Measurements from ENCODE around the gene GABRB1.

Gene GABRB1

GRCh38 chr4:47002580-47002979 lies 28.8 kb upstream of the GABRB1 start:
- no peak overlapping the region for H3K27ac ChIP-seq (ENCODE audit: extremely low read depth, low read depth, low read length)
- TF ChIP-seq ZNF19 (tag by site-specific recombination; IDR thresholded peaks at IDR 0.05; ENCODE audit: low read depth) (no peak), ZNF449 (tag by site-specific recombination; IDR thresholded peaks at IDR 0.05) (no peak), SCRT1 (tag by site-specific recombination; IDR thresholded peaks at IDR 0.05; ENCODE audit: borderline replicate concordance) (no peak)
- TF ChIP-seq, protein P1, sequence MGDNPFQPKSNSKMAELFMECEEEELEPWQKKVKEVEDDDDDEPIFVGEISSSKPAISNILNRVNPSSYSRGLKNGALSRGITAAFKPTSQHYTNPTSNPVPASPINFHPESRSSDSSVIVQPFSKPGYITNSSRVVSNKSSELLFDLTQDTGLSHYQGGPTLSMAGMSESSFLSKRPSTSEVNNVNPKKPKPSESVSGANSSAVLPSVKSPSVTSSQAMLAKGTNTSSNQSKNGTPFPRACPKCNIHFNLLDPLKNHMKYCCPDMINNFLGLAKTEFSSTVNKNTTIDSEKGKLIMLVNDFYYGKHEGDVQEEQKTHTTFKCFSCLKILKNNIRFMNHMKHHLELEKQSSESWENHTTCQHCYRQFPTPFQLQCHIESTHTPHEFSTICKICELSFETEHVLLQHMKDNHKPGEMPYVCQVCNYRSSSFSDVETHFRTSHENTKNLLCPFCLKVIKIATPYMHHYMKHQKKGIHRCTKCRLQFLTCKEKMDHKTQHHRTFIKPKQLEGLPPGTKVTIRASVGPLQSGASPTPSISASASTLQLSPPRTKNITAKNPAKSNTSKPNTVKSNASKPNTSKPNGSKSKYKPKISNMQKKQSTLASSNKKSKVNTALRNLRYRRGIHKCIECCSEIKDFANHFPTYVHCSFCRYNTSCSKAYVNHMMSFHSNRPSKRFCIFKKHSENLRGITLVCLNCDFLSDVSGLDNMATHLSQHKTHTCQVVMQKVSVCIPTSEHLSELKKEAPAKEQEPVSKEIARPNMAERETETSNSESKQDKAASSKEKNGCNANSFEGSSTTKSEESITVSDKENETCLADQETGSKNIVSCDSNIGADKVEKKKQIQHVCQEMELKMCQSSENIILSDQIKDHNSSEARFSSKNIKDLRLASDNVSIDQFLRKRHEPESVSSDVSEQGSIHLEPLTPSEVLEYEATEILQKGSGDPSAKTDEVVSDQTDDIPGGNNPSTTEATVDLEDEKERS (tag by site-specific recombination; IDR thresholded peaks at IDR 0.05): no peak
- ChIA-PET POLR2A (no interaction called here), CTCF (no interaction called here)
- H3K9me3 ChIP-seq (ENCODE audit: control insufficient read depth, insufficient read depth, low read depth, low read length): no peaks in the 10 kb centered on the region
- no peak overlapping the region for H3K4me3 ChIP-seq (ENCODE audit: low read depth, low read length)
- H3K4me1 ChIP-seq (ENCODE audit: control insufficient read depth, insufficient read depth, low read length): no peaks in the 10 kb centered on the region
- H3K36me3 ChIP-seq (ENCODE audit: control insufficient read depth in 2 of 2, insufficient read depth in 1 of 2, low read length in 2 of 2): no peaks in the 10 kb centered on the region

DNA sequence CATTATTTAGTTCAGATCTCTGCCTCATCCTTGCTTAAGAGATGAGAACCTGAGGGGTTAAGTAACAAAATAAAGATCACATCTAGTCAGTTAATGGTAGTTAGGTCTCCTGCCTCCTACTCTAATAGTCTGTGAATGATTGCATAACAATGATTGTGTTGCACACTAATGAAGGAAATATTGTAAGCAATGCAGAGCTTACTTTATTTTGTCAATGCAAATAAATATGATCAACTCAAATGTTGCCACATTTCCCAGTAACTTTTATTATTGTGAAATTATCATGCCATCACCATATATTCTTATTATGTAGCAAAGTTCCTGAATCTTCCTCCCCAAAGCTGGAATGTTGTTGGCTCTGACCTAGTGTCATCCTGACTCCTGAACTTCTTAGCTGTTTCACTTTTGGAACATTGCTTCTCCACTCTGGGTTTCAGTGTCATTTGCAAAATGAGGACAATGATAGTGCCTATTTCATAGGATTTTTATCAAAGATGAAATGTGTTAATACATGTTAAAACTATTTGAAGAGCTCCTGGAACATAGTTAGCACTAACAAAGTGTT lies 20.9 kb upstream of the GABRB1 start:
- Histone ChIP-seq H3K9me3 (ENCODE audit: control insufficient read depth, insufficient read depth, low read depth, low read length) (no peaks in the 10 kb centered on the region), H3K4me3 (ENCODE audit: low read depth, low read length) (no peak overlapping the region), H3K36me3 (ENCODE audit: control insufficient read depth in 2 of 2, insufficient read depth in 1 of 2, low read length in 2 of 2) (no peaks in the 10 kb centered on the region), H3K4me1 (ENCODE audit: control insufficient read depth, insufficient read depth, low read length) (no peaks in the 10 kb centered on the region), H3K27ac (ENCODE audit: extremely low read depth, low read depth, low read length) (no peak overlapping the region)
- ChIA-PET CTCF (interaction anchor here (0.7 kb wide), 1 partner anchor 653 kb away, joined by 3 read pairs; no protein-coding TSS in a partner anchor), POLR2A (no interaction called here)
- TF ChIP-seq ZFP37 (tag by site-specific recombination; IDR thresholded peaks at IDR 0.05): no peak
- TF ChIP-seq ZNF449 (tag by site-specific recombination; IDR thresholded peaks at IDR 0.05): no peak
- TF ChIP-seq ZNF624 (tag by site-specific recombination; IDR thresholded peaks at IDR 0.05): no peak
- TF ChIP-seq, protein P2, sequence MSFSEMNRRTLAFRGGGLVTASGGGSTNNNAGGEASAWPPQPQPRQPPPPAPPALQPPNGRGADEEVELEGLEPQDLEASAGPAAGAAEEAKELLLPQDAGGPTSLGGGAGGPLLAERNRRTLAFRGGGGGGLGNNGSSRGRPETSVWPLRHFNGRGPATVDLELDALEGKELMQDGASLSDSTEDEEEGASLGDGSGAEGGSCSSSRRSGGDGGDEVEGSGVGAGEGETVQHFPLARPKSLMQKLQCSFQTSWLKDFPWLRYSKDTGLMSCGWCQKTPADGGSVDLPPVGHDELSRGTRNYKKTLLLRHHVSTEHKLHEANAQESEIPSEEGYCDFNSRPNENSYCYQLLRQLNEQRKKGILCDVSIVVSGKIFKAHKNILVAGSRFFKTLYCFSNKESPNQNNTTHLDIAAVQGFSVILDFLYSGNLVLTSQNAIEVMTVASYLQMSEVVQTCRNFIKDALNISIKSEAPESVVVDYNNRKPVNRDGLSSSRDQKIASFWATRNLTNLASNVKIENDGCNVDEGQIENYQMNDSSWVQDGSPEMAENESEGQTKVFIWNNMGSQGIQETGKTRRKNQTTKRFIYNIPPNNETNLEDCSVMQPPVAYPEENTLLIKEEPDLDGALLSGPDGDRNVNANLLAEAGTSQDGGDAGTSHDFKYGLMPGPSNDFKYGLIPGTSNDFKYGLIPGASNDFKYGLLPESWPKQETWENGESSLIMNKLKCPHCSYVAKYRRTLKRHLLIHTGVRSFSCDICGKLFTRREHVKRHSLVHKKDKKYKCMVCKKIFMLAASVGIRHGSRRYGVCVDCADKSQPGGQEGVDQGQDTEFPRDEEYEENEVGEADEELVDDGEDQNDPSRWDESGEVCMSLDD (tag by site-specific recombination; IDR thresholded peaks at IDR 0.05): no peak
- no peak for TF ChIP-seq ZNF324 (tag by site-specific recombination; IDR thresholded peaks at IDR 0.05)
- TF ChIP-seq ZNF132 (tag by site-specific recombination; IDR thresholded peaks at IDR 0.05; ENCODE audit: borderline replicate concordance): no peak
- TF ChIP-seq ZBTB49 (tag by site-specific recombination; IDR thresholded peaks at IDR 0.05; ENCODE audit: low read depth): no peak
- TF ChIP-seq GFI1B (tag by site-specific recombination; IDR thresholded peaks at IDR 0.05): no peak
- no peak for TF ChIP-seq FEZF1 (tag by site-specific recombination; IDR thresholded peaks at IDR 0.05)
- no peak for TF ChIP-seq KLF8 (tag by site-specific recombination; IDR thresholded peaks at IDR 0.05)
- no peak for TF ChIP-seq ZIC2 (tag by site-specific recombination; IDR thresholded peaks at IDR 0.05)
- no peak for TF ChIP-seq ZSCAN16 (tag by site-specific recombination; IDR thresholded peaks at IDR 0.05)
- TF ChIP-seq ZNF645 (tag by site-specific recombination; IDR thresholded peaks at IDR 0.05): no peak
- TF ChIP-seq ZFP41 (tag by site-specific recombination; IDR thresholded peaks at IDR 0.05; ENCODE audit: borderline replicate concordance): no peak
- TF ChIP-seq PRDM1 (tag by site-specific recombination; IDR thresholded peaks at IDR 0.05): no peak
- TF ChIP-seq ZNF302 (tag by site-specific recombination; IDR thresholded peaks at IDR 0.05; ENCODE audit: low read depth): no peak
- no peak for TF ChIP-seq ZNF549 (tag by site-specific recombination; IDR thresholded peaks at IDR 0.05)
- TF ChIP-seq ZNF629 (tag by site-specific recombination; IDR thresholded peaks at IDR 0.05): no peak
